SK-N-SH (cell line): Measurements from ENCODE around the gene SPTAN1.

ENCODE experiments used
- CTCF ChIP-seq: fragments of 200-600 bp; sonication (generic); IDR thresholded peaks from 2 replicates; pipeline ENCODE4 v1.6.1; 2017; ENCODE audit warnings: antibody characterized with exemption, mild to moderate bottlenecking, moderate library complexity
- RAD21 ChIP-seq: IDR thresholded peaks from 2 replicates; pipeline ENCODE4 v1.6.1; 2012; ENCODE audit warnings: mild to moderate bottlenecking, low read length
- RXRA ChIP-seq: IDR thresholded peaks from 2 replicates; pipeline ENCODE4 v1.4.0; 2012; ENCODE audit warnings: low read depth, mild to moderate bottlenecking, borderline replicate concordance

- TF ChIP-seq CTCF (no peak), RAD21 (no peak), RXRA (no peak)
Measured at GRCh38 chr9:128521956-128522355, 30.4 kb upstream of the SPTAN1 start.
